Psoas muscle (tissue), 8 donors: ENCODE results near the gene NOS1. TPM values are rescaled to one million over a fixed set of nuclear protein-coding genes. Genes with fewer than 3 reads are reported as not detected.

Experiments
- ATAC-seq, 4 donors: fragments of 200-7000 bp; cut with Tn5 transposase; one replicate each; pipeline ENCODE4 v1.9.1; 2020; ENCODE audit warnings: moderate library complexity in 3 of 4, mild to moderate bottlenecking in 2 of 4
- DNase-seq, 2 donors: peaks; one replicate each; pipeline ENCODE4 v3.0.0-alpha.2; 2020
- H3K27ac ChIP-seq: fragments of 200-600 bp; one replicate; pipeline ENCODE4 v1.8.0; 2022
- H3K27me3 ChIP-seq, 3 donors: fragments of 200-600 bp in 1 of 3; one replicate each; pipeline versions ENCODE4 v1.6.1 to v1.8.0; 2013 to 2022; ENCODE audit warnings: low read length in 2 of 3, mild to moderate bottlenecking in 2 of 3, moderate library complexity in 1 of 3; ENCODE audit not compliant: insufficient read depth in 3 of 3
- H3K36me3 ChIP-seq, 2 donors: fragments of 200-600 bp in 1 of 2; one replicate each; pipeline versions ENCODE4 v1.6.1 to v1.8.0; 2013 to 2022; ENCODE audit warnings: low read depth in 1 of 2, mild to moderate bottlenecking in 1 of 2, moderate library complexity in 1 of 2; ENCODE audit not compliant: insufficient read depth in 1 of 2
- H3K4me1 ChIP-seq: fragments of 200-600 bp; one replicate; pipeline ENCODE4 v1.8.0; 2022
- H3K4me3 ChIP-seq: fragments of 200-600 bp; one replicate; pipeline ENCODE4 v1.8.0; 2022; ENCODE audit warnings: mild to moderate bottlenecking
- H3K9me3 ChIP-seq: fragments of 200-600 bp; one replicate; pipeline ENCODE4 v1.8.0; 2022
- WGBS, 3 donors: extraction: QIAGEN DNeasy Blood & Tissue Kit; methylation state at CpG; one replicate each; pipeline versions ENCODE4 v1.1.6 to v1.1.7; 2013; 5-methylcytosine and 5-hydroxymethylcytosine counted together
- intact Hi-C, 2 donors: fragments of 100-400 bp; cut with DNase I; formaldehyde crosslinking; loops; one replicate each; pipeline versions ENCODE4 v1.11.0 to v1.14.2; 2022
- polyA plus RNA-seq, 3 donors: library from polyadenylated mRNA; stranded (reverse); fragments of 200-250 nt; gene quantifications; one replicate each; pipeline ENCODE4 v1.2.3, GENCODE V29; 2013
- total RNA-seq, 4 donors: library from RNA; stranded (reverse); fragmentation: NEBNext Ultra II Directional in 2 of 4; extraction: Animal tissue kit (Norgen Biotek cat#: 25700) in 2 of 4; gene quantifications; one replicate each; pipeline versions ENCODE4 v1.2.1 to v1.2.4, GENCODE V29; 2021 to 2023
- TF ChIP-seq, protein P1 (sequence below): fragments of 200-600 bp; IDR thresholded peaks from one replicate; pipeline ENCODE4 v1.8.0; 2022; ENCODE audit warnings: antibody characterized with exemption
- donor health status: healthy with polysubstance abuse.
- donor health status: DM: no; HTN: no; CAD: no; lungs with moderate emphysema.
- donor health status: Bipolar disorder and iron deficiency.
- donor health status: healthy.
- donor health status: DM: yes; HTN: yes; CAD: no.
- donor health status: DM: no; HTN: no; CAD: no.
- donor health status: DM: no; HTN: no; CAD: no.
- donor health status: DM: yes; HTN: yes; CAD: no.

Gene NOS1
- total and polyA plus RNA-seq, 7 donors = 2.7 to 62.2 (median 12.1) TPM

- H3K27ac ChIP-seq = no peak overlapping the region
- TF ChIP-seq, protein P1, sequence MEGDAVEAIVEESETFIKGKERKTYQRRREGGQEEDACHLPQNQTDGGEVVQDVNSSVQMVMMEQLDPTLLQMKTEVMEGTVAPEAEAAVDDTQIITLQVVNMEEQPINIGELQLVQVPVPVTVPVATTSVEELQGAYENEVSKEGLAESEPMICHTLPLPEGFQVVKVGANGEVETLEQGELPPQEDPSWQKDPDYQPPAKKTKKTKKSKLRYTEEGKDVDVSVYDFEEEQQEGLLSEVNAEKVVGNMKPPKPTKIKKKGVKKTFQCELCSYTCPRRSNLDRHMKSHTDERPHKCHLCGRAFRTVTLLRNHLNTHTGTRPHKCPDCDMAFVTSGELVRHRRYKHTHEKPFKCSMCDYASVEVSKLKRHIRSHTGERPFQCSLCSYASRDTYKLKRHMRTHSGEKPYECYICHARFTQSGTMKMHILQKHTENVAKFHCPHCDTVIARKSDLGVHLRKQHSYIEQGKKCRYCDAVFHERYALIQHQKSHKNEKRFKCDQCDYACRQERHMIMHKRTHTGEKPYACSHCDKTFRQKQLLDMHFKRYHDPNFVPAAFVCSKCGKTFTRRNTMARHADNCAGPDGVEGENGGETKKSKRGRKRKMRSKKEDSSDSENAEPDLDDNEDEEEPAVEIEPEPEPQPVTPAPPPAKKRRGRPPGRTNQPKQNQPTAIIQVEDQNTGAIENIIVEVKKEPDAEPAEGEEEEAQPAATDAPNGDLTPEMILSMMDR = no peak
- H3K27me3 ChIP-seq = no peaks in the 10 kb centered on the region
- intact Hi-C loops = no loop called here
- WGBS, 3 donors = 92 to 93% (median 92%) methylated on average over 9 of the region's 9 CpGs
- no peaks in the 10 kb centered on the region for H3K9me3 ChIP-seq
- peaks cover 2 to 100% of the 10 kb centered on the region in 2 donors for H3K36me3 ChIP-seq
- DNase-seq = no peak
- H3K4me3 ChIP-seq = no peak overlapping the region
- no peak for ATAC-seq
- H3K4me1 ChIP-seq = no peaks in the 10 kb centered on the region
Measured at GRCh38 chr12:117159674-117160073, 201.8 kb downstream of the NOS1 start.

DNA sequence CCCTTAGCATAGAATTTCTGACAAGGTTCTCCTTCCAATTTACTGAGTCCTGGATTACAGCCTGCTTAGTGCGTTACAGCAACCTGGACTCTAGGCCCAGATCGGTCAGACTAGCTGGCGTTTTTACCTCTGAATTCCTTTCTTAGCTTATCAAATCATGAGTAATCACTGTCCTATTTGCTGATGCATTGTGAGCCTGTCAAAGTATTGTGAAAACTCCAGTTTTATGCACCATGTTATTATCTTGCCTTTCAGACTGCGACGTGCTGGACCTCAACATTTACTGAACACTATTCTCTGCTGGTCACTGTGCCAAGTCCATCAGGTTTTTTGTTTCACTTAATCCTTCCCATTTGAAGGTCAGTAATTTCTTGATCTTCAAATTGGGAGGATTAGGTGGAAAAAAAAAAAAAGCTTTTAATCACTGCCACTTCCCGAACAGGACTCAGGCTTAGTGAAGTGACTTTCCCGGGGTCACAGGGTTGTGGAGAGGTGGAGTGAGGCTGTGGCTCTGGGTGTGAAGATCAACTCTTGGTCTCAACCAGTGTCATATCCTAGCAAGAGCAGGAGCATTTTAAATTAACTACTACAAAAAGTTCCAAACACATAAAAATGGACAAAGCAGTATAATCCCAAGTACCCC lies 202.4 kb downstream of the NOS1 start:
- intact Hi-C loops = no loop called here
- TF ChIP-seq, protein P1 = no peak
- 75 to 88% (median 86%) methylated on average over 7 of the region's 7 CpGs for whole genome bisulfite sequencing, 3 donors

More for the DNA sequence above, 202.4 kb downstream of the NOS1 start:
- DNase-seq (no peak), ATAC-seq (no peak)
- peaks cover 2 to 100% of the 10 kb centered on the region in 2 donors for H3K36me3 ChIP-seq
- H3K4me1 ChIP-seq = no peaks in the 10 kb centered on the region
- no peaks in the 10 kb centered on the region for H3K9me3 ChIP-seq
- H3K4me3 ChIP-seq = no peak overlapping the region
- H3K27ac ChIP-seq = no peak overlapping the region
- no peaks in the 10 kb centered on the region for H3K27me3 ChIP-seq

Other genes with a start within 250 kb of the NOS1 start
- gene FBXO21, start 171.2 kb downstream of the NOS1 start, total RNA-seq = 10 to 100 TPM; 19.4 to 38.8 (median 25.1) TPM
- gene FBXO21, start 171.2 kb downstream of the NOS1 start, polyA plus RNA-seq = 10 to 100 TPM in 1 of 3 donors, 1 to 10 TPM in 2; 6.9 to 19.9 (median 7.4) TPM